ENCODE data around the gene C1orf21.

The C1orf21 gene

GRCh38 chr1:184559117-184559713, 172.4 kb downstream of the C1orf21 start:
- no peak for DNase-seq (ENCODE audit: low read depth)

GRCh38 chr1:184562806-184563205, 176.0 kb downstream of the C1orf21 start:
- no peak for DNase-seq (ENCODE audit: low read depth)

DNA sequence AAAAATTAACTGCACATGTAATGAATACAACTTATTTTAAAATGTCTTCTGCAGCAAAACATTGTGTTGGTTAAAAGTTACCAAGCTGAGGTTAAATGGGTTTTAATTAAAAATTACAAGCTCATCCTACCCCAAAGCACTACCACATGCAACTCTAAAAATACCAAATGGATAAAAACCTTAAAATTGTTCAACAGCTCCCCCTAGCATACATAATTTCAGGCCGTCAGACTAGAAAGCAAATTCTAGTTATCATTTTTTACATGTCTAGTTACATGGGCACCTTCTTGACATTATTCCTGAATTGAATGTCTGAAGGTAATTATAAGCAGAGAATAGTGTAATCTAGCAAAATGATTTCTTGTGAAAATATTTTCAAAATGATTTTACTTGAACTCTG, 176.5 kb downstream of the C1orf21 start:
- no peak for DNase-seq (ENCODE audit: low read depth)

DNA sequence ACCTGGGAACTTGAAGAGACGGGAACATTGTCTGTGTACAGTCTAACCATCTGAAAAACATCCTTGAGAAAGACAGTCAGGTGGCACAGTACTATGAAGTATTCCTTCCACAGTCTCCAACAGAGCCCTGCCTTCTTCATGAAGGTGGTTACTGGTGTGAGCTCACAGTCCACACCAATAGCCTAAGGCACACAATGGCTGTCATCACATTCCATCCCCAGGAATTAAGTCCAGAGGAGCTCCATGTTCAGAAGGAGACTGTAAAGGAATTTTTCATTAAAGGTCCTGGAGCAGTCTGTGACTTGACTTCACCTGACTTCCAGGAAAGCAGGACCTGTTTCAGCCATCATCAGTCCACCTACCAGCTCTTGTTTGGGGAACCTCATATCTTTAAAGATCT, 180.2 kb downstream of the C1orf21 start:
- no peak for DNase-seq (ENCODE audit: low read depth)

- no peak for DNase-seq (ENCODE audit: low read depth)
These were observed 180.8 kb downstream of the C1orf21 start for GRCh38 chr1:184567637-184568036.

- DNase-seq (ENCODE audit: low read depth) = no peak
These were observed 181.3 kb downstream of the C1orf21 start for GRCh38 chr1:184568148-184568547.

DNA sequence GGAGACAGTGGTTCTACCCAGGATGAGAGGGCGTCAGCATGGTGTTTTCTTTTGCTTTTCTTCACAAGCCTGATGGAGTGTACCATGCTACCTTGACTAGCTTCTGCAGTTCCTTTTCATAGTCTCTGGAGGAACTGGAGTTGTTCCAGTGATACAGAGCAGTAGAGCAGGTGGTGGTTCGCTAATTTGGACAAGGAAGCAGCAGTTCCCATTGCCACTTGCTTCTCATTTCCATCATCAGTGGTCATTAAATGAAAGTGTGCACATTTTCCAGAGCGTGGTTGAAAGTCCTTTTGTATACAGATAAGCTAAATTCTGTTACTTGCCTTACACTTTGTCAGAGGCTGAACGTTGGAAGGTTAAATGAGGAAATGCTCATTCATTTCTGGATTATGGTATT, 182.3 kb downstream of the C1orf21 start:
- DNase-seq (ENCODE audit: low read depth) = no peak

- DNase-seq (ENCODE audit: low read depth) = no peak
These were observed 187.8 kb downstream of the C1orf21 start for GRCh38 chr1:184574588-184574987.

GRCh38 chr1:184576822-184577221, 190.0 kb downstream of the C1orf21 start:
- DNase-seq (ENCODE audit: low read depth) = no peak

GRCh38 chr1:184577319-184577718, 190.5 kb downstream of the C1orf21 start:
- no peak for DNase-seq (ENCODE audit: low read depth)

DNA sequence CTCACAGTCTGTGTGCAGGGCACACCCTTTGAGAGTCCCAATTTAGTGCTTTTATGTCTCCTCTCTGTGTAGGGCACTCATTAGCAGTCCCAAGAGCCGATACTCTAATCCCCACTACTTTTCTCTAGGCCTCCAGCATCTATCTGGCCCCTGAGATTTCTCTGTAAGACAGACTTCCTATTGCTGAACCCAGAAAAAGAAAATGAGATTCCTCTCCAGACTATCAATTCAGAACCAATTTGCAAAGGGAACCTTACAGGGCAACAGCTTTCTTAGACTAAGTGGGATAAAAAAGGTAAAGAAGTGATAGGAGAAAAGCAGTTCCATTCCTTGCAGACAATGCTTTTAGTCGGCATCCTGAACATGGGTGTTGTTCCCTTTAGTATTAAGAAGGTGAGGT, 195.6 kb downstream of the C1orf21 start:
- no peak for DNase-seq (ENCODE audit: low read depth)

DNA sequence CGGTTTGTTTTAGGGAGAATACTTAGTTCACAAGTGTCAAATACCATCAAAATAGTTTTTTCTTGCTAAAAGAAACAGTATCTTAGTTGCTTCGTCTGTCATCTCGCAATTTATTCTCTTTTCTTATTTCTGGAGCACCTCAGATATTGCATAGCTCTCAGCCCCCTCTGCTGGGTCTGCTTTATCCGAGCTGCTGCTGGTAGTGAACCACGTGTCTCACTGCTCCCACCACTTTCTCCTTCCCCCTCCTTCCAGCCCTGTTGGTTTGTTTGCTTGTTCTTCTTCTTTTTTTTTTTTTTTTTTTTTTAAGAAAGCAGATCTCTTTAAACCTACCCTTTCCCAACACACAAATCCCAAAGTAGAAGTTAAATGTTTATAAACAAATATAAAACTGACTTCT, 197.0 kb downstream of the C1orf21 start:
- DNase-seq (ENCODE audit: low read depth) = no peak

DNA sequence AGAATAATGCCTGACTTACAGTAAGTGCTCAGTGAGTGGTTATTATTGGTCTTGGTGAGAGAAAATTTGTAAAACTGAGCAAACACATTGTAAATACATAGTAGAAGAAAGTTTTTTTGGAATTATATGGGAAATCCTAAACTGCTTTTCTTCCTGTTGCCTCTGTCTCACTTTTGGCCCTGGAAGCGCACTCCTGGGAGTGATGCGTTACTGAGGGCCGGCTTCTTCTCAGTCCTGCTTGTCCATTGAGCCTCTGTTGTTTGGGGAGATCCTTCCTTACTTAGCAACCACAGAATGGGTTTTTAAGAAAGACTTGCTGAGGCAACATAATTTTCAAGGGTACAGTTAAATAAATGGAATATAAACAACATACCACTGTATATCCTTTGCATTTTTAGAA, 201.9 kb downstream of the C1orf21 start:
- DNase-seq (ENCODE audit: low read depth) = no peak

DNA sequence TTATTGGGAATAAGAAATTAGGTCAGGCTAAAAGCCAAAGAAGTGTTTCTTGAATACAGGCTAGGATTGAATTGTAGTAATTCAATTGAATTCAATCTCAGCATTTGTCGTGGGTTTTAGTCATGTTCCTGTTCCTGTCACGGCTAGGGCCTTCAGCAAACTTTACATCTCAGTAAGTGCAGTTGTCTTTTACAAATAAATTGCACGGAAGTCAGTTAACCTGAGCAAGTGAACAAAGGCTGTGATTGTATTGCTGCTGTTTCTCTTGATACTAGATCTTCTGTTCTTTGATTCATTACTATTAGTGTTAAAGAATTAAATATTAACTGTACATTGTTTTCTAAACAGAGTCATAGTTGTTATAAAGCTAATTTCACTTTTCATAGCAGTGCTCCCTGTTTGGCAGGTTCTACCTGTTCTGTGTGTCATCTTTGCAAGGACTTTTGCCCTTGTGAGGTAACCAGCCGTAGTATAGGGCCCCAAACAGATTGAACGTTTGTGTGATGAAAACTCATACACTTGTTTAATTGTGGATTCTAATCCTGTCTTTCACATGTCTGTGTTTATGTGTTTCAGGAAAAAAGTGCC, 203.4 kb downstream of the C1orf21 start:
- no peak for DNase-seq (ENCODE audit: low read depth)

DNA sequence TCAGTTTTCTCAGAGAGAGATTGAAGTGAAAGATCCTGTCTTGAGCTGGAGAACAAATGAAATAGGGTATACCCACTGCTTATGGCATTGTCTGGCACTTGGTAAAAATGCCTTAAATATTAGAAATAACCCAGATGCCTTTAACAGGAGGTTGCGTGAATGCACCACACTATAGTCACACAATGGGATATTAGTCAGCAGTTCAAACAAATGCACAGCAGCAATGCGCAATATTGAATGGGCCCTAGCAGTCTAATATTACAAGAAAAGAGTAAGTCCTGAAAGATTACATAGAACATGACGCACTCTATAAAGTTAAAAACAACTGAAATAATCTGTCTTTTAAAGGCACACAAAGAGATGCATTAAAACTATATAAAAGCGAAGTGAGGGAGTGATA, 206.8 kb downstream of the C1orf21 start:
- DNase-seq (ENCODE audit: low read depth) = peak; percentile 49

GRCh38 chr1:184595596-184595995, 208.8 kb downstream of the C1orf21 start:
- DNase-seq (ENCODE audit: low read depth) = peak; percentile 65

DNA sequence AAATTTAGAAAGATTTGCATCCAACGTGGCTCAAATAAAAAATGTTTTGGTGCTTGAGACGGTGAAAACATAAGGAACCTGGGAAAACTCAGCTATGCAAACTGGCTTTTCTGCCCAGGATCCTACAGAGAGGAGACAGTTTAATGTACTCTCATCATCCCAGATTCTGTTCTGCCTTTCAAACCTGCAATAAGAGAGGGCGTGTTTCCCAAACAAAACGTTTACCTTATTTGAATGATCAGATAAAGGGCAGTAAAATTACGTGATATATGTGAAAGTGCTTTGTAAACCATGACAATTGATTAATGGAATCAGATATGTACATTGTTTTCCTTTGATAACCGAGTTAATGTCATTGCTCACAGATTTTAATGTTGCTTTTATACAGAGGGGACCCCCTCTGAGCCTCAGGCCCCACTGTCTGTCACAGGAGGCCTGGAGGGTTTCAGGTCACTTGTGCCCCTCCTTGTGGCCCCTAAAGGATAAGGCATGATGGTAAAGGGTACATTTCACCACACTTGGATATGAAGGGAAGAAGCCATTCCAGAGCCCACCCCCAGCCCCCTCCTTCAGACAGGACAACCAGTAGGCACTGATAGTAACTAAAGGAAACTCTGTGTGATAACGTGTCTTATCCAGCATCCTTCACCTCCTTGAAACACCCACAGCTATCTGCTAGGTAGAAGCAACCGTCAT, 210.3 kb downstream of the C1orf21 start:
- no peak for DNase-seq (ENCODE audit: low read depth)

DNA sequence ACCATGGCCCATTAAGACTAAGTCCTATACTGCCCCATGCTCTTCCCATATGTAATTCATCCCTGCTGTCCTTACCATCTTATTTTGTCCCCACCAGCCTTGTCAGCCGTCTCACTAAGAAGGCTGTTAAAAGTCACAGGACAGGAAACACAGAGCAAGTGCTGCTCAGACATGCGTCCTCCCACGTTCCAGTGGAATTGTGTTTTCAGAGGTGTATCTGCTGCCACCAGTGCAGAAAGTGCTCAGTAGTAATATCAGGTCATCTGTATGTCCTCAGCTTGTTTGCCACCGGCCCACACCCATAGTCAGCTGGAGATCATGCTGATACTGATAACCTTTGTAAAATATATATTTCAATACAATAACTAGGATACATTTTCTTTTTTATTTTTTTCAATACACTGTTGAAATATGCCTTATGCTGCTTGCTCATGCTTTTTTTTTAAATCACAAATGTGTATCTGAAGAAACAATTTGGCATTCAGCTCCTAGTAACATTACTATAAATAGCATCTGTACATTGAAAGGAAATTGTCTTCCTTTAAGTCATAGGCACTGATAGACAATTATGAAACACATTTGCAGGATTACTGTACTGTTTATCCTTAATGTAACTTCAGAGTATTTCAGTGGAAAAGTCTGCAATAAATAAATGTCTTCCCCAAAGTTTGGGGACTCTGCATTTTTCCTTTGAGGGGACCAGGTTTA, 211.0 kb downstream of the C1orf21 start:
- DNase-seq (ENCODE audit: low read depth) = peak; percentile 39

DNA sequence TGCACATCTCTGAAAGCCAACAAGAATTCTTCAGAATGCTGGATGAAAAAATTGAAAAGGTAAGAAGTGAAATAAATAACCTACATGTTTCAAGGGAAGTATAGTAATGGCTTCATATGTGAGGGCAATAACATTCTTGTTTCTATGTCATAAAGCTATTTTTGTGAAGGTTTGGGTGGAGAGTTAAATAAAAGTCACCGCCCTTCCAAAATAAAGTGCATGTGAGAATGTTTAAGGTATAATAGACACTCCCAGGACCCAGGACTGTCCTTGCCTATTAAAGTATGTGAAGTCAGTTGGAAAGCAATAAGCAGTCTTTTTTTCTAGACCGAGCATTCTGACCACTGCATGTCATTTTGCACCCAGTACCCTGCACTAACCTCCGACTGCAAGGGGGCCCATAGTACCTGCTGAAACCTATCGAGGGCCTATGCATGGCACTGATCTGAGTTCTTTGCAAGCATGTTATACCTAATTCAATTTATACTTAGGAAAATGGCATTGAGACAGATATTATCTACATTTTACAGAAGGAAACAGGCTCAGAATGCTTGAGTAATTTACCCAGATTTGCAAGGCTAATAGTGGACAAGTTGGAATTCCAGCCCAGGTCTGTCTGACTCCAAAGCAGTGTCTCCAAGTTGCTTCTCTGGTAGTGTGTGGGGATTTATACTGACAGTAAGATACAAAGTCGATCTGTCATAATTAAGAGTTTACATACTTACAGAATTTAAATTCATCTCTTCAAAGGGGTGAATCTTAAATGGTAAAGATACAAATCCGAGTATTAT, 211.8 kb downstream of the C1orf21 start:
- no peak for DNase-seq (ENCODE audit: low read depth)

DNA sequence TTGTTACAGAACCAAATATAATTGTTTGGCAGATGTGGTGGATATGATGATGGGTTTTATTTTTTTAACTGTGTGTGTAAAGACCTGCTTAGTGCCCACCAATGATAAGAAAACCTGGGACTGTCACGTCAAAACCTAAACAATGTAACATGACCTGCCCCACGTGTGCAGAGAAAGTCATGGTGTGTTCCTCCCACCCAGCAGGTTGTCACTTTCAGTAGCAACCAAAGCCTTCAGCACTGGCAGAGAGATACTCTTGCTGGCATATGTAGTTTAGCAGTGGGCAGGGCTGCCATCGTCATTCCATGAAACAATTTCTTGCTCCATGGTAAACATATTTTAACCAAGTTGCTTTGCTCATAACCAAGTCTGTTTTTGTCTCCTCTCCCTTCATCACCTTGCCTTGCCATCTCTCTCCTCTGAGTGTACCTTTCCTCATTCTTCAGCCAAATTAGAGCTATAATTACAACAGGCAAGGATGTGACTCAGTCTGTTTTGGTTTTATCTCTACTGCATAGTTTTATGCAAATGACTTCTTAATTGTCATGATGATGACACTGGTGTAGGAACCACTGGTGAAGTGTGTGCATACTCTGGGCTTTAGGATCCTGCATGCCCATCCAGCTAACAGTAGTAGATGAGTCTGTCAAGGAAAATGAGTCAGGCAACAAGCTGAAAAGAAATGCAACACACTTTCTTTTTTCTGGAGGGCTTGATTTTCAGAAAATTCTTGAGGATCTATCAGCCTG, 217.5 kb downstream of the C1orf21 start:
- no peak for DNase-seq (ENCODE audit: low read depth)

GRCh38 chr1:184605941-184606340, 219.1 kb downstream of the C1orf21 start:
- no peak for DNase-seq (ENCODE audit: low read depth)

DNA sequence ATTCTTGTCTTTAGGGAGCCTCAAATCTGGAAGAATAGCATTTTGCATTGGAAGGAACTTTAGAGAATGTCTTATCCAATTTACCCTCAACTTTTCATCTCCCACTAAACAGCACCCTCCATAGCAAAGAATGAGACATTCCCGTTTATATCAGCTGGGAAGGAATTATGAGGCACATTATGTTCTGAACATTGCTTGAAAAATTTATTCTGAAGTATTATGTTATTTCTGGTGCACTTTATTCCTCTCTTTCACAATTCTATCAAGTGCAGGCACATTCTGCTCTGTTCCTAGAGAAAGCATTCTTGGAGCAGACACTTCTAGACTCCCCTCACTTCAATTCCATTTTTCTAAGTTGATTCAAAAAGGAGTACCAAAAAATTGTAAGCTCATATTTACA, 220.0 kb downstream of the C1orf21 start:
- no peak for DNase-seq (ENCODE audit: low read depth)
